A673 (cell line): ENCODE data around the gene TUBA1A. TPM values are rescaled to one million over a fixed set of nuclear protein-coding genes. Genes with fewer than 3 reads are reported as not detected.
"Not testable (repeated sequence)": the region's sequence is repeated elsewhere in the genome, so short reads cannot be mapped to it uniquely, and the experiment has no call there.

Experiments used
- BruUV-seq: library from RNA; stranded (reverse); fragments of 400-500 nt; replicated peaks from 2 replicates; lab custom pipeline; 2021; lab: Mats Ljungman, UMichigan
- CTCF ChIA-PET: fragments of 300-600 bp; sonication (Branson Sonifier 250); formaldehyde crosslinking; loops from one replicate; lab custom pipeline; 2022; ENCODE audit warnings: antibody characterized with exemption; lab: Charles Lee
- POLR2A ChIA-PET: fragments of 300-600 bp; sonication (Branson Sonifier 250); formaldehyde crosslinking; loops from one replicate; lab custom pipeline; 2022; ENCODE audit warnings: antibody characterized with exemption; ENCODE audit not compliant: low non-redundant PET; lab: Charles Lee
- DNase-seq: peaks from one replicate; pipeline ENCODE4 v3.0.0-alpha.2; 2015; ENCODE audit warnings: low spot score
- H3K27ac ChIP-seq: fragments of 200-600 bp; sonication (generic); 2 replicates; pipeline ENCODE4 v1.5.1; 2016; ENCODE audit warnings: mixed run types, low read depth, mild to moderate bottlenecking, mixed read lengths, antibody characterized with exemption, low read length; ENCODE audit not compliant: poor library complexity, severe bottlenecking
- H3K27me3 ChIP-seq: fragments of 200-600 bp; sonication (generic); replicated peaks from 2 replicates; pipeline ENCODE4 v1.6.1; 2017; ENCODE audit warnings: mixed run types, low read depth, mild to moderate bottlenecking, mixed read lengths, antibody characterized with exemption, low read length; ENCODE audit not compliant: insufficient read depth, poor library complexity
- H3K36me3 ChIP-seq: fragments of 200-600 bp; sonication (generic); 2 replicates; pipeline ENCODE4 v1.6.1; 2016; ENCODE audit warnings: mixed run types, mild to moderate bottlenecking, mixed read lengths, antibody characterized with exemption, low read length; ENCODE audit not compliant: insufficient read depth, poor library complexity, severe bottlenecking
- H3K4me1 ChIP-seq: fragments of 200-600 bp; sonication (generic); 2 replicates; pipeline ENCODE4 v1.6.1; 2017; ENCODE audit warnings: mixed run types, mild to moderate bottlenecking, mixed read lengths, antibody characterized with exemption, low read length; ENCODE audit not compliant: insufficient read depth, poor library complexity, severe bottlenecking
- H3K4me3 ChIP-seq: fragments of 200-600 bp; sonication (generic); 2 replicates; pipeline ENCODE4 v1.5.1; 2016; ENCODE audit warnings: low read depth, mixed run types, mild to moderate bottlenecking, mixed read lengths, low read length; ENCODE audit not compliant: poor library complexity, severe bottlenecking
- H3K9me3 ChIP-seq: fragments of 200-600 bp; sonication (generic); 2 replicates; pipeline ENCODE4 v1.6.1; 2016; ENCODE audit warnings: mixed run types, low read depth, mild to moderate bottlenecking, mixed read lengths, antibody characterized with exemption, low read length; ENCODE audit not compliant: poor library complexity, severe bottlenecking
- EZH2 ChIP-seq: fragments of 200-600 bp; sonication (generic); IDR thresholded peaks from 2 replicates; pipeline ENCODE4 v1.6.1; 2017; ENCODE audit warnings: borderline replicate concordance, low read depth, mild to moderate bottlenecking, mixed read lengths, antibody characterized with exemption, low read length; ENCODE audit not compliant: poor library complexity, severe bottlenecking
- intact Hi-C: fragments of 100-400 bp; cut with micrococcal nuclease; formaldehyde crosslinking; loops from one replicate; pipeline ENCODE4 v1.10.0; 2022; ENCODE audit not compliant: unreplicated experiment
- total RNA-seq: library from RNA; stranded (reverse); gene quantifications from 2 replicates; pipeline ENCODE4 v1.2.3, GENCODE V29; 2021
- TF ChIP-seq, protein P1 (sequence below): fragments of 300-800, 200-600 bp; sonication (generic); conservative IDR thresholded peaks from 2 replicates; pipeline ENCODE4 v1.5.1; 2017; ENCODE audit warnings: low read depth, mild to moderate bottlenecking, antibody characterized with exemption, low read length, moderate library complexity, mixed read lengths

The TUBA1A gene
- total RNA-seq, 1 experiment from 2014 or later = 504 TPM

DNA sequence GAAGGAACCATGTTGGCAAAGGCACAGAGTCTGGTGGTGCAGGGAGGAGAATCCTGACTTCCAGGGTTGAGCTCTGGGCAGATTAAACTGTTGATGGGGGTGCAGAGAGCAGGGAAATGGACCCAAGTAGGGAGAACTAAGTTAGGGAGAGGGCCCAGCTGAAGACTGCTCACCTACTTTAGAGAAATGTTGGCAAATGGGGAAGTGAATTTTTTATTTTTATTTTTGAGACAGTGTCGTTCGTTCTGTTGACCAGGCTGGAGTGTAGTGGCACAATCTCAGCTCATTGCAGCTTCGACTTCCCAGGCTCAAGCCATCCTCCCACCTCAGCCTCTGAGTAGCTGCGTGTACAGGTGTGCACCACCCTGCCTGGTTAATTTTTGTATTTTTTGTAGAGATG lies 32.1 kb upstream of the TUBA1A start:
- intact Hi-C loops = no loop called here
- Histone ChIP-seq H3K4me1 (peaks cover 5% of the 10 kb centered on the region), H3K27me3 (no peaks in the 10 kb centered on the region), H3K36me3 (no peaks in the 10 kb centered on the region), H3K9me3 (no peaks in the 10 kb centered on the region), H3K4me3 (no peak overlapping the region), H3K27ac (no peak overlapping the region)
- no peak for DNase-seq
- ChIA-PET CTCF (no interaction called here), POLR2A (no interaction called here)
- TF ChIP-seq, protein P1, sequence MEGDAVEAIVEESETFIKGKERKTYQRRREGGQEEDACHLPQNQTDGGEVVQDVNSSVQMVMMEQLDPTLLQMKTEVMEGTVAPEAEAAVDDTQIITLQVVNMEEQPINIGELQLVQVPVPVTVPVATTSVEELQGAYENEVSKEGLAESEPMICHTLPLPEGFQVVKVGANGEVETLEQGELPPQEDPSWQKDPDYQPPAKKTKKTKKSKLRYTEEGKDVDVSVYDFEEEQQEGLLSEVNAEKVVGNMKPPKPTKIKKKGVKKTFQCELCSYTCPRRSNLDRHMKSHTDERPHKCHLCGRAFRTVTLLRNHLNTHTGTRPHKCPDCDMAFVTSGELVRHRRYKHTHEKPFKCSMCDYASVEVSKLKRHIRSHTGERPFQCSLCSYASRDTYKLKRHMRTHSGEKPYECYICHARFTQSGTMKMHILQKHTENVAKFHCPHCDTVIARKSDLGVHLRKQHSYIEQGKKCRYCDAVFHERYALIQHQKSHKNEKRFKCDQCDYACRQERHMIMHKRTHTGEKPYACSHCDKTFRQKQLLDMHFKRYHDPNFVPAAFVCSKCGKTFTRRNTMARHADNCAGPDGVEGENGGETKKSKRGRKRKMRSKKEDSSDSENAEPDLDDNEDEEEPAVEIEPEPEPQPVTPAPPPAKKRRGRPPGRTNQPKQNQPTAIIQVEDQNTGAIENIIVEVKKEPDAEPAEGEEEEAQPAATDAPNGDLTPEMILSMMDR = no peak
- no peak for TF ChIP-seq EZH2
- no TSS peak for BruUV-seq

DNA sequence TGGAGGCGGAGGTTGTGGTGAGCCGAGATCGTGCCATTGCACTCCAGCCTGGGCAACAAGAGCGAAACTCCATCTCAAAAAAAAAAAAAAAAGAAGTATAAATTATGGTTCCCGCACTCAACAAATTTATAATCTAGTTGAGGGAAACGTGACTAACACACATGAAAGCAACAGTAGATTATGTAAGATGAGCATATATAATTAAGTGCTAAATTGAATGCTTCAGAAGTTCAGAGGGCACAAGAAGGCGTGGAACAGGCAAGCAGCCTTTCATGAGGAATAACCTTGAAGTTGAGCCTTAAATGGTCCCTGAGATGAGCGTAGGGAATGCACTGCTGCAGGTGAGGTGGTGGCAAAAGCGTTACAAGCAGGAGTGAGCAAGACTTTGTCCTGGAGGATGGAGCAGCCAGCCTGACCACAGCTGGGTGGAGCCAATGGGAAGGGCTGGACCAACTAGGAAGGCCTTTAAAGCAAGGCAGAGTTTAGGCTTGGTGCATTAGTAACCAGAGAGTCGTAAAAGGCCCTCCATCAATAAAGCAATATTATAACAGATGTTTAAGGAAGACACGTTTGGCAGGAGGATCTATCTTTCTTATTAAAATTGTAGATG lies 30.6 kb upstream of the TUBA1A start:
- no peak for DNase-seq
- no peak for TF ChIP-seq EZH2
- TF ChIP-seq, protein P1 = no peak
- no TSS peak for BruUV-seq
- H3K4me3 ChIP-seq = no peak overlapping the region
- H3K9me3 ChIP-seq = no peaks in the 10 kb centered on the region
- intact Hi-C loops = no loop called here
- peaks cover 15% of the 10 kb centered on the region for H3K4me1 ChIP-seq
- ChIA-PET POLR2A (interaction anchor here (0.7 kb wide), 1 partner anchor 127 kb away, joined by 20 read pairs; no protein-coding TSS in a partner anchor), CTCF (no interaction called here)
- H3K27me3 ChIP-seq = no peaks in the 10 kb centered on the region
- no peak overlapping the region for H3K27ac ChIP-seq
- H3K36me3 ChIP-seq = no peaks in the 10 kb centered on the region

DNA sequence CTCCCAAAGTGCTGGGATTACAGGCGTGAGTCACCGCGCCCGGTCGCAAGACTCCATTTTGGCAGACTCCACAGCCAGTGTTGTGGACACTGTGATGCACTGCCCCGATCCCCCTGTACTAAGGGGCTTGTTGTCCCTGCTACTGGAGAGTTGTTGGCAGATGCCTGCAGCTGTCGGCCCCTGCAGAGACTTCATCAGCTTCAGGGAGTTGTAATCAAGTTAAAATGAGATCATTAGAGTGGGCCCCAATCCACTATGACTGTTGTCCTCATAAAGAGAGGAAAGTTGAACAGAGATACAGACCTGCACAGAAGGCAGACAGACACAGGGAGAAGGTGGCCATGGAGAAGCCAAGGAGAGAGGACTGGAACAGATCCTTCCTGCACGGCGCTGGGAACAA lies 23.7 kb upstream of the TUBA1A start:
- Histone ChIP-seq H3K4me1 (peaks cover 24% of the 10 kb centered on the region), H3K27ac (no peak overlapping the region), H3K36me3 (no peaks in the 10 kb centered on the region), H3K4me3 (no peak overlapping the region), H3K9me3 (no peaks in the 10 kb centered on the region), H3K27me3 (no peaks in the 10 kb centered on the region)
- BruUV-seq = no TSS peak
- ChIA-PET POLR2A (interaction anchor here (0.6 kb wide), 1 partner anchor 82 kb away, joined by 3 read pairs; the partner anchor contains the start of gene TUBA1B), CTCF (no interaction called here)
- TF ChIP-seq, protein P1 = no peak
- no peak for TF ChIP-seq EZH2
- intact Hi-C loops = no loop called here
- no peak for DNase-seq

DNA sequence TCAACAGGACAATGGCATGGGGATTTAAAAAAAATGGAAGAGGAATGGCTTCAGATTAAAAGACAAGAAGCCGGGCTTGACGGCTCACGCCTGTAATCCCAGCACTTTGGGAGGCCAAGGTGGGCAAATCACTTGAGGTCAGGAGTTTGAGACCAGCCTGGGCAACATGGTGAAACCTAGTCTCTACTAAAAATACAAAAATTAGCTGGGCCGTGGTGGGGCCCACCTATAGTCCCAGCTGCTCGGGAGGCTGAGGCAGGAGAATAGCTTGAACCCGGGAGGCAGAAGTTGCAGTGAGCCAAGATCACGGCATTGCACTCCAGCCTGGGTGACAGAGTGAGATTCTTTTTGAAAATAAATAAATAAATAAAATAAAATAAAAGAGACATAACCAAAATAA lies 21.8 kb upstream of the TUBA1A start:
- H3K9me3 ChIP-seq, H3K27ac ChIP-seq, H3K36me3 ChIP-seq, intact Hi-C loops, POLR2A ChIA-PET, CTCF ChIA-PET, H3K27me3 ChIP-seq, DNase-seq, BruUV-seq, H3K4me3 ChIP-seq: not testable (repeated sequence)
- peaks cover 24% of the 10 kb centered on the region for H3K4me1 ChIP-seq
